OCI-LY1 (cell line): ENCODE measurements around the gene BCAP31.

Experiments used
- EZH2 ChIP-seq: fragments of 200-600 bp; sonication (generic), shearing (Covaris generic); IDR thresholded peaks from 2 replicates; pipeline ENCODE4 v1.8.0; 2017; ENCODE audit warnings: borderline replicate concordance, mixed run types, mild to moderate bottlenecking, antibody characterized with exemption, low read length, moderate library complexity, mixed read lengths
- TF ChIP-seq, protein P1 (sequence below): fragments of 200-600 bp; sonication (generic), shearing (Covaris generic); IDR thresholded peaks from 2 replicates; pipeline ENCODE4 v1.5.1; 2017; ENCODE audit warnings: mild to moderate bottlenecking, antibody characterized with exemption, low read length, moderate library complexity, mixed read lengths

DNA sequence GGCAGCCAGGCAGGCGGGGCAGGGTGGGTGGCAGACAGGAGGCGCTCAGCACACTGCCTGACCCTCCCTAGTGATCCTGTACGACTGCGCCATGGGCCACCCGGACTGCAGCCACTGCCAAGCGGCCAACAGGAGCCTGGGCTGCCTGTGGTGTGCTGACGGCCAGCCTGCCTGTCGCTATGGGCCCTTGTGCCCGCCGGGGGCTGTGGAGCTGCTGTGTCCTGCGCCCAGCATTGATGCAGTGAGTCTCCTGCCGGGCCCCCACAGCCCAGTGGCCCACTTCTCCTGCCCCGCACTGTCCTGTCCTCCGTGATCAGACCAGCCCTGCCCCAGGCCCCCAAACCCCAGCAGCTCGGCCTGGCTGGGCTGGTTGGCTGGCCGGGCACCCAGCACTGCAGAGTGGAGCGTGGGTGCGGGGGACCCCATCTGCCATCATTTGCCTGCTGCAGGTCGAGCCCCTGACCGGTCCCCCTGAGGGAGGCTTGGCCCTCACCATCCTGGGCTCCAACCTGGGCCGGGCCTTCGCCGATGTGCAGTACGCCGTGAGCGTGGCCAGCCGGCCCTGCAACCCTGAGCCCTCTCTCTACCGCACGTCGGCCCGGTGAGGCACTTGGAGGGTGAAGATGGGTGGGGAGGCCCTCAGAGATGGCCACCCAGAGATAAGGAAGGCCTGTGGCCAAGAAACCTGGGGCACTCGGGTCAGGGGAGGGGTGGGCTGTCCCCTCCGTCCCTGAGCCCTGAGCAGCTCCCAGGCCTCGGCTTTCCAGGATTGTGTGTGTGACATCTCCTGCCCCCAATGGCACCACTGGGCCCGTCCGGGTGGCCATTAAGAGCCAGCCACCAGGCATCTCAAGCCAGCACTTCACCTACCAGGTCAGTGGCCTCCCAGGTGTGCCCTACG is 47.5 kb upstream of the BCAP31 start:
- TF ChIP-seq, protein P1, sequence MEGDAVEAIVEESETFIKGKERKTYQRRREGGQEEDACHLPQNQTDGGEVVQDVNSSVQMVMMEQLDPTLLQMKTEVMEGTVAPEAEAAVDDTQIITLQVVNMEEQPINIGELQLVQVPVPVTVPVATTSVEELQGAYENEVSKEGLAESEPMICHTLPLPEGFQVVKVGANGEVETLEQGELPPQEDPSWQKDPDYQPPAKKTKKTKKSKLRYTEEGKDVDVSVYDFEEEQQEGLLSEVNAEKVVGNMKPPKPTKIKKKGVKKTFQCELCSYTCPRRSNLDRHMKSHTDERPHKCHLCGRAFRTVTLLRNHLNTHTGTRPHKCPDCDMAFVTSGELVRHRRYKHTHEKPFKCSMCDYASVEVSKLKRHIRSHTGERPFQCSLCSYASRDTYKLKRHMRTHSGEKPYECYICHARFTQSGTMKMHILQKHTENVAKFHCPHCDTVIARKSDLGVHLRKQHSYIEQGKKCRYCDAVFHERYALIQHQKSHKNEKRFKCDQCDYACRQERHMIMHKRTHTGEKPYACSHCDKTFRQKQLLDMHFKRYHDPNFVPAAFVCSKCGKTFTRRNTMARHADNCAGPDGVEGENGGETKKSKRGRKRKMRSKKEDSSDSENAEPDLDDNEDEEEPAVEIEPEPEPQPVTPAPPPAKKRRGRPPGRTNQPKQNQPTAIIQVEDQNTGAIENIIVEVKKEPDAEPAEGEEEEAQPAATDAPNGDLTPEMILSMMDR = no peak
- no peak for TF ChIP-seq EZH2
